HEK293T (cell line): ENCODE data around the gene UIMC1.

ENCODE experiments used
- ARNT ChIP-seq: fragments of 450-650 bp; IDR thresholded peaks from 2 replicates; pipeline ENCODE4 v1.6.1; 2017; ENCODE audit warnings: mild to moderate bottlenecking
- BHLHE40 ChIP-seq: fragments of 450-650 bp; IDR thresholded peaks from 2 replicates; pipeline ENCODE4 v1.6.1; 2016; ENCODE audit warnings: mild to moderate bottlenecking, moderate library complexity, borderline replicate concordance
- CTBP1 ChIP-seq: fragments of 450-650 bp; IDR thresholded peaks from 2 replicates; pipeline ENCODE4 v1.6.1; 2016; ENCODE audit warnings: borderline replicate concordance
- FOXA1 ChIP-seq: fragments of 450-650 bp; IDR thresholded peaks from 2 replicates; pipeline ENCODE4 v1.6.1; 2016; ENCODE audit warnings: mild to moderate bottlenecking
- FOXM1 ChIP-seq: fragments of 450-650 bp; IDR thresholded peaks from 2 replicates; pipeline ENCODE4 v1.6.1; 2017; ENCODE audit warnings: mild to moderate bottlenecking, borderline replicate concordance
- NFRKB ChIP-seq: fragments of 450-650 bp; IDR thresholded peaks from 2 replicates; pipeline ENCODE4 v1.6.1; 2016; ENCODE audit warnings: mild to moderate bottlenecking, moderate library complexity
- PKNOX1 ChIP-seq: fragments of 450-650 bp; IDR thresholded peaks from 2 replicates; pipeline ENCODE4 v1.6.1; 2016
- SP1 ChIP-seq: fragments of 450-650 bp; IDR thresholded peaks from 2 replicates; pipeline ENCODE4 v1.6.1; 2017
- SUZ12 ChIP-seq: fragments of 450-650 bp; IDR thresholded peaks from 2 replicates; pipeline ENCODE4 v1.6.1; 2016; ENCODE audit warnings: mild to moderate bottlenecking
- TARDBP ChIP-seq: fragments of 450-650 bp; IDR thresholded peaks from 2 replicates; pipeline ENCODE4 v1.6.1; 2016

GRCh38 chr5:176899946-176900779 is 106.4 kb downstream of the UIMC1 start:
- TF ChIP-seq CTBP1 (no peak), SUZ12 (no peak), BHLHE40 (no peak), FOXM1 (no peak), TARDBP (no peak), FOXA1 (no peak), NFRKB (no peak), PKNOX1 (no peak), ARNT (no peak), SP1 (no peak)
